HG03045 (cell line): ENCODE measurements around the gene ELOVL2.

ENCODE experiments used
- ATAC-seq: cut with Tn5 transposase; IDR thresholded peaks from one replicate; pipeline ENCODE4 v1.9.1; 2021; ENCODE audit warnings: mild to moderate bottlenecking, moderate library complexity; ENCODE audit not compliant: unreplicated experiment

Gene ELOVL2

GRCh38 chr6:10939840-10940239 is 104.3 kb downstream of the ELOVL2 start:
- ATAC-seq, result no peak

- no peak for ATAC-seq
These were observed 111.0 kb downstream of the ELOVL2 start for GRCh38 chr6:10933126-10933525.
